Panc1 (cell line): ENCODE results near the gene IQCC. TPM values are rescaled to one million over a fixed set of nuclear protein-coding genes. Genes with fewer than 3 reads are reported as not detected.
A peak's percentile ranks its signal among the peaks of the same experiment; 100 is the strongest.

Experiments used
- ATAC-seq: fragments of 200-7000 bp; cut with Tn5 transposase; 2 replicates; pipeline ENCODE4 v1.9.1; 2020; ENCODE audit warnings: mild to moderate bottlenecking, moderate library complexity
- BruUV-seq: library from RNA; stranded (reverse); fragments of 400-500 nt; replicated peaks from 2 replicates; lab custom pipeline; 2021; lab: Mats Ljungman, UMichigan
- CTCF ChIA-PET: fragments of 300-600 bp; sonication (Branson Sonifier 250); formaldehyde crosslinking; loops from one replicate; lab custom pipeline; 2022; ENCODE audit warnings: antibody characterized with exemption; lab: Charles Lee
- POLR2A ChIA-PET: fragments of 300-600 bp; sonication (Branson Sonifier 250); formaldehyde crosslinking; loops from one replicate; lab custom pipeline; 2022; ENCODE audit warnings: antibody characterized with exemption; lab: Charles Lee
- DNase-seq: peaks from one replicate; pipeline ENCODE4 v3.0.0-alpha.2; 2010; ENCODE audit warnings: low read depth, low spot score
- H3K27ac ChIP-seq: 2 replicates; pipeline ENCODE4 v1.5.1; 2011; ENCODE audit warnings: mild to moderate bottlenecking, low read length, inconsistent platforms
- H3K27me3 ChIP-seq: fragments of 200-500 bp; sonication (Bioruptor generic); 2 replicates; pipeline ENCODE4 v1.6.0; 2014; ENCODE audit warnings: low read length, inconsistent platforms; ENCODE audit not compliant: control insufficient read depth, insufficient read depth
- H3K36me3 ChIP-seq: fragments of 200-500 bp; sonication (Bioruptor generic); 2 replicates; pipeline ENCODE4 v1.5.1; 2014; ENCODE audit warnings: inconsistent platforms, mild to moderate bottlenecking, low read length, moderate library complexity; ENCODE audit not compliant: control insufficient read depth, insufficient read depth
- H3K4me1 ChIP-seq: 2 replicates; pipeline ENCODE4 v1.5.1; 2011; ENCODE audit warnings: inconsistent platforms, mild to moderate bottlenecking, low read length, moderate library complexity; ENCODE audit not compliant: control insufficient read depth, insufficient read depth
- H3K4me3 ChIP-seq, 2 experiments: 2 replicates each; pipeline ENCODE4 v1.5.1; 2011 to 2012; ENCODE audit warnings: low read depth in 2 of 2, low read length in 2 of 2, mild to moderate bottlenecking in 2 of 2, inconsistent platforms in 1 of 2, moderate library complexity in 1 of 2
- H3K9me3 ChIP-seq: fragments of 200-500 bp; sonication (Bioruptor generic); 2 replicates; pipeline ENCODE4 v1.5.1; 2014; ENCODE audit warnings: low read depth, mild to moderate bottlenecking, inconsistent platforms, low read length, moderate library complexity; ENCODE audit not compliant: control insufficient read depth, insufficient read depth
- CTCF ChIP-seq: fragments of 450-650 bp; IDR thresholded peaks from 2 replicates; pipeline ENCODE4 v1.5.1; 2017; ENCODE audit warnings: mild to moderate bottlenecking
- POLR2AphosphoS5 ChIP-seq: IDR thresholded peaks from 2 replicates; pipeline ENCODE4 v1.6.1; 2012; ENCODE audit warnings: mild to moderate bottlenecking, low read depth, low read length, moderate library complexity
- REST ChIP-seq, 2 experiments: IDR thresholded peaks; 2 replicates each; pipeline ENCODE4 v1.6.1; 2011 to 2012; ENCODE audit warnings: low read depth in 2 of 2, control low read depth in 1 of 2, low read length in 1 of 2, mild to moderate bottlenecking in 1 of 2, moderate library complexity in 1 of 2; ENCODE audit not compliant: insufficient read depth in 1 of 2
- SIN3A ChIP-seq: IDR thresholded peaks from 2 replicates; pipeline ENCODE4 v1.6.1; 2012; ENCODE audit warnings: low read depth, mild to moderate bottlenecking, low read length, moderate library complexity, borderline replicate concordance; ENCODE audit not compliant: insufficient read depth
- TCF7L2 ChIP-seq: IDR thresholded peaks from 2 replicates; pipeline ENCODE4 v1.6.1; 2011; ENCODE audit warnings: mild to moderate bottlenecking, low read depth, low read length, inconsistent platforms
- in situ Hi-C: cut with HindIII; loops from 2 replicates; pipeline ENCODE4 v1.10.0; 2016; ENCODE audit warnings: low sequenced_read_pairs, low pct_unique_long_range_greater_than_20kb
- intact Hi-C: fragments of 100-400 bp; cut with micrococcal nuclease; formaldehyde crosslinking; loops from one replicate; pipeline ENCODE4 v1.10.0; 2022; ENCODE audit not compliant: unreplicated experiment
- total RNA-seq: library from RNA; stranded (reverse); gene quantifications from one replicate; pipeline ENCODE4 v1.2.1, GENCODE V29; 2021; ENCODE audit not compliant: unreplicated experiment

The IQCC gene
- total RNA-seq, 1 experiment from 2014 or later: 4.4 TPM

GRCh38 chr1:32215629-32216480 is 10.4 kb downstream of the IQCC start:
- intact Hi-C loops: no loop called here
- H3K27ac ChIP-seq: no peak overlapping the region
- ATAC-seq: peak; percentile 95
- no peaks in the 10 kb centered on the region for H3K9me3 ChIP-seq
- peaks cover 5% of the 10 kb centered on the region for H3K4me1 ChIP-seq
- TF ChIP-seq REST (IDR thresholded peaks at IDR 0.05; ENCODE audit: insufficient read depth in 1 of 2, low read depth in 2 of 2, low read length in 1 of 2): no peak
- no peak for TF ChIP-seq POLR2AphosphoS5
- TF ChIP-seq TCF7L2: no peak
- TF ChIP-seq CTCF: peak; percentile 92
- TF ChIP-seq SIN3A: no peak
- no peak for DNase-seq
- CTCF ChIA-PET: interaction anchor here (0.6 to 1.8 kb wide), 10 partner anchors 8 to 186 kb away, joined by 3 to 10 read pairs (median 3); no protein-coding TSS in a partner anchor
- no TSS peak for BruUV-seq
- H3K4me3 ChIP-seq: no peak overlapping the region
- no peaks in the 10 kb centered on the region; the same call in 1 of the 2 replicates for H3K36me3 ChIP-seq
- POLR2A ChIA-PET: interaction anchor here (0.6 kb wide), 2 partner anchors 88 to 179 kb away, joined by 3 read pairs; partner anchors contain the start of gene BSDC1
- H3K27me3 ChIP-seq: no peaks in the 10 kb centered on the region
- in situ Hi-C loops: no loop called here

GRCh38 chr1:32216566-32216965 is 11.1 kb downstream of the IQCC start:
- H3K4me3 ChIP-seq: no peak overlapping the region
- H3K4me1 ChIP-seq: peaks cover 11% of the 10 kb centered on the region
- BruUV-seq: no TSS peak
- no peak overlapping the region for H3K27ac ChIP-seq
- no peaks in the 10 kb centered on the region for H3K9me3 ChIP-seq
- H3K27me3 ChIP-seq: no peaks in the 10 kb centered on the region
- intact Hi-C loops (no loop called here), in situ Hi-C loops (no loop called here)
- H3K36me3 ChIP-seq: no peaks in the 10 kb centered on the region; the same call in 1 of the 2 replicates
- POLR2A ChIA-PET: no interaction called here
- TF ChIP-seq POLR2AphosphoS5 (no peak), REST (IDR thresholded peaks at IDR 0.05; ENCODE audit: insufficient read depth in 1 of 2, low read depth in 2 of 2, low read length in 1 of 2) (no peak), CTCF (no peak), TCF7L2 (no peak), SIN3A (no peak)
- DNase-seq (no peak), ATAC-seq (no peak)
- CTCF ChIA-PET: interaction anchor here (0.7 to 1.8 kb wide), 3 partner anchors 15 to 100 kb away, joined by 3 to 5 read pairs (median 4); no protein-coding TSS in a partner anchor
